ENCODE measurements around the gene STYXL2. TPM values are rescaled to one million over a fixed set of nuclear protein-coding genes. Genes with fewer than 3 reads are reported as not detected.

Gene STYXL2
- polyA plus RNA-seq, 4 donors, result 0.35 to 0.65 (median 0.40) TPM

- DNase-seq (ENCODE audit: low read depth in 4 of 4, low spot score in 2 of 4), result no peak
Measured at GRCh38 chr1:167128261-167129227, 34.7 kb downstream of the STYXL2 start.

GRCh38 chr1:167130829-167131510 is 37.1 kb downstream of the STYXL2 start:
- DNase-seq (ENCODE audit: low read depth in 4 of 4, low spot score in 2 of 4), result no peak

DNA sequence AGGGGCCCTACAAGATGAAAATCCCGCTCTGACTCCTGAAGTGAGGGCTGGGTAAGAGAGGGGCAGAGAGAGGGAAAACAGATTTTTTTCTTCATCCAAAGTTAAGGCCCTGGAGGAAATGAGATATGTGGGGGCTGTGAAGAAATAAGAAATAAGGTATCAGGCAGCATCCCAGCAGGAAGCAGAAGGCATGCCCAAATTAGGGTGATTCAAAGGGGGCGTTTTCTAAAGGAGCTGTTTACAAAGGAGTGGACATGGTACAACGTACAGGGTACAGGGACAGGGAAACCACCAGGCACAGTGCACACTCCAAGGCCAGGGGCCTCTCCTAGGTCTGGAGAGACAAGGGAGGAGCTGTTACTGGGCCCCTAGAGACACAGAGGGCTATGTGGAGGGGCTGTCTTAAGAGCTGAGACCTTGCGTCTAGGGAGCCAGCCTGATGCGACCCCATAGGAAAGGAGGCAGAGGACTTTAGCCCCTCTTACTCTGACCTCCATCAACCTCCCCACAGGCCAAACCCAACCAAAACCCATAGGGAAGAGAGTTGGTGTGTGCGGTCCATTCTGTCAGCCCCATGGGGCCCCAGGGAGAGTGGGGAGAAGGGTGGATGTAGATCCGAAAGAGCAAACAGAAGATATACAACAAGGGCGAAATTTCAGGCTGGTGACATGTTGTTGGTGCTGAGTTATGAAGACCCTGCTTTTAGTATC is 38.6 kb downstream of the STYXL2 start:
- DNase-seq (ENCODE audit: low read depth in 4 of 4, low spot score in 2 of 4), result no peak

GRCh38 chr1:167135281-167135840 is 41.5 kb downstream of the STYXL2 start:
- DNase-seq (ENCODE audit: low read depth in 4 of 4, low spot score in 2 of 4), result no peak

DNA sequence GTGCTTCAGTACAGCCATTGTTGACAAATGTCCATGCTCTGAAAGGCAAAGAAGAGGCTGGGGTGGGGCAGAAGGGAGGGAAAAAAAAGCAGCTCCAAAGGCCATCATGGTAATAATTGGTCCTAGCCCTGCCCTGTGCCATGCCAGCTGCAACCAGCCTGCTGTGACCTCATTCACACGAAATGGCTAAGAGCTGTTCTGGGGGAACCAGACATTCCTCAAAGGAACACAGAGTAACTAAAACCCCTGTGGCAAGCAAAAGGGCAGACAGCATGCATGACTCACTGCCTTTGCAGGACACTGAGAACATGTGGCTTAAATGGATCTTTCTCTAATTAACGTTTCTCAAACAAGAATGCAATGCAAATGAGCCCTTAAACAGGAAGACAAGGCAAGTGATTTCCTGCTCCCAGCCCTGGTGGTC is 42.3 kb downstream of the STYXL2 start:
- DNase-seq (ENCODE audit: low read depth in 4 of 4, low spot score in 2 of 4), result no peak

GRCh38 chr1:167136806-167137205 is 42.9 kb downstream of the STYXL2 start:
- no peak for DNase-seq (ENCODE audit: low read depth in 4 of 4, low spot score in 2 of 4)

DNA sequence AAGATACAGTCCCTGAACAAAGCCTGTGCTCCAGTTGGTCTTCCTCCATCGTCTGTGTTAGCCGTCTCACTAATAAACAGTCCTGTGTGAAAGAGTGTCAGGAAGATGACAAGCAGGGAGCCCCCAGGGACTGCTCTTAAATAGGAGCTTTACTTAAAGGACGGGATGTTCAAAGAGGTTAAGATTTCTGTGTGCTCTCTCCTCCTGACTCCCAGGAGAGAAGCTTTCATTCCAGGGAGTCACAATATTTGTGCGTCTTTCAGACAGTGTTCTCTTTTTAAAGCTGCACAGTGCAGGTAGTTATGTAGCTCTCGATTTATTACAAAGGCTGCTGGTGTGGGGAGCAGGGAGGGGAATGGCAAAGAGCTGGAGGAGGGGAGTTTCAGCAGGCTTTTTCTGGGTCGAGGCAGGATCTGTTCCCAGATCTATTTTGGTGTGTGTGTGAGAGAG is 43.5 kb downstream of the STYXL2 start:
- DNase-seq (ENCODE audit: low read depth in 4 of 4, low spot score in 2 of 4), result no peak

GRCh38 chr1:167137793-167138510 is 44.1 kb downstream of the STYXL2 start:
- DNase-seq (ENCODE audit: low read depth in 4 of 4, low spot score in 2 of 4), result no peak

DNA sequence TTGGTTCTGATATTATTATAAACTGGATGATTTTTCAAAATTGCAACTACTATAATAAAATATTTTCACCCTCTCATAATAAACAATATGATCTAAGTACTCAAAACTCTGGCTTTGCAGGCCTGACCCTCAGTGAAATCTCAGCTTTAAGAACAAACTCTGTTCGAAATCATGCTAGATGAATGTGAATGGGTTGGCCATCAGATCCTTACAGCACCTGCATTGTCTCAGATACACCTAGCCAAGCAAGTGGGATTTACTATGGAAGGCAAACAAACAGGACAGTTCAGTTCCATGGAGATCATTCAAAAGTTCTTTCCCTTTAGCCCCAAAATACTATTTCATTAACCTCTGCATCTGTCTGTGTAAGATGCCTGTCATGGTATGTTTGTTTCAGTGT is 44.8 kb downstream of the STYXL2 start:
- no peak for DNase-seq (ENCODE audit: low read depth in 4 of 4, low spot score in 2 of 4)

DNA sequence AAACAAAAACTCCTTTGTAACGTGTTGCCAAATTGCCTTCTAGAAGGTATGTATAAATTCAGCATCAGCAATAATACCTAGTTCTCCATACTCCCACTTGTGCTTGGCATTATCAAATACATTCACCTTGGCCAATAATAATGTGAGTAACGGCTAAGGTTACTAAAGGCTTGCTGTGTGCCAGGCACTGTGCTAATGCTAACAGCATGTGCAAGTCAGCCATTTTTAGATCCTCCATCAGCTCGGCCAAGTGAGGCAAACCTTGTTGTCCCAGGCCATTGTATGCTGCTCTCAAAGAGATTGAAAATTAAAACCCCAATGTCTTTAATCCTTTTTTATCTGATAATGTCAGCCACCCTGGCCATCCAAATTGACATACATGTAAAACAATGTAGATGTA is 48.1 kb downstream of the STYXL2 start:
- no peak for DNase-seq (ENCODE audit: low read depth in 4 of 4, low spot score in 2 of 4)

Other genes with a start within 250 kb of the STYXL2 start
- 10 to 100 TPM; 23.7 to 27.1 (median 26.0) TPM for gene TADA1, start 217.8 kb upstream of the STYXL2 start, polyA plus RNA-seq (ENCODE audit: insufficient read length in 4 of 4)
- gene ILDR2, start 118.5 kb upstream of the STYXL2 start, polyA plus RNA-seq (ENCODE audit: insufficient read length in 4 of 4), result 10 to 100 TPM; 12.0 to 16.3 (median 14.0) TPM
- gene MAEL, start 104.8 kb upstream of the STYXL2 start, polyA plus RNA-seq (ENCODE audit: insufficient read length in 4 of 4), result 1 to 10 TPM; 2.5 to 3.1 (median 2.7) TPM
- 1 to 10 TPM; 1.1 to 1.7 (median 1.3) TPM for gene GPA33, start 3.7 kb upstream of the STYXL2 start, polyA plus RNA-seq (ENCODE audit: insufficient read length in 4 of 4)
- gene POU2F1, start 126.8 kb downstream of the STYXL2 start, polyA plus RNA-seq (ENCODE audit: insufficient read length in 4 of 4), result 10 to 100 TPM; 11.8 to 18.6 (median 13.9) TPM

Data from left renal cortex interstitium (tissue), 4 donors.